Naive thymus-derived CD4-positive, alpha-beta T cell (primary cell): ENCODE results near the gene EPM2A. TPM values are rescaled to one million over a fixed set of nuclear protein-coding genes. Genes with fewer than 3 reads are reported as not detected.
A peak's percentile ranks its signal among the peaks of the same experiment; 100 is the strongest.
"Not testable (repeated sequence)": the region's sequence is repeated elsewhere in the genome, so short reads cannot be mapped to it uniquely, and the experiment has no call there.

Experiments
- ATAC-seq: fragments of 150-1000 bp; cut with Tn5 transposase; 2 replicates; pipeline ENCODE4 v1.10.0; 2021; ENCODE audit warnings: mild to moderate bottlenecking, moderate library complexity
- CTCF ChIA-PET: fragments of 350-600 bp; sonication (Branson Sonifier 250); formaldehyde crosslinking; loops from one replicate; lab custom pipeline; 2021; ENCODE audit warnings: antibody characterized with exemption; lab: Charles Lee
- POLR2A ChIA-PET: fragments of 350-600 bp; sonication (Branson Sonifier 250); formaldehyde crosslinking; loops from one replicate; lab custom pipeline; 2021; ENCODE audit warnings: antibody characterized with exemption, inconsistent platforms; lab: Charles Lee
- DNase-seq, 9 donors: peaks; one replicate each; pipeline versions ENCODE4 v3.0.0 to v3.0.0-alpha.2; 2020 to 2022; ENCODE audit warnings: mixed read lengths in 1 of 9
- H3K27ac ChIP-seq: one replicate; pipeline ENCODE4 v1.7.0; 2013; ENCODE audit warnings: mild to moderate bottlenecking, low read depth, low read length, moderate library complexity
- H3K27me3 ChIP-seq, 2 donors: one replicate each; pipeline ENCODE4 v1.7.0; 2013; ENCODE audit warnings: low read length in 2 of 2, mild to moderate bottlenecking in 2 of 2, moderate library complexity in 2 of 2; ENCODE audit not compliant: control insufficient read depth in 2 of 2, insufficient read depth in 2 of 2
- H3K36me3 ChIP-seq, 3 experiments: 1 replicate in 2 of 3; 2 replicates in 1 of 3; pipeline ENCODE4 v1.7.0; 2013; ENCODE audit warnings: low read length in 3 of 3, mild to moderate bottlenecking in 3 of 3, moderate library complexity in 1 of 3; ENCODE audit not compliant: insufficient read depth in 3 of 3, control insufficient read depth in 2 of 3
- H3K4me1 ChIP-seq, 2 donors: one replicate each; pipeline ENCODE4 v1.7.0; 2013; ENCODE audit warnings: low read length in 2 of 2, mild to moderate bottlenecking in 2 of 2, moderate library complexity in 1 of 2; ENCODE audit not compliant: control insufficient read depth in 2 of 2, insufficient read depth in 2 of 2
- H3K4me3 ChIP-seq: 2 replicates; pipeline ENCODE4 v1.7.0; 2013; ENCODE audit warnings: mild to moderate bottlenecking, low read length
- H3K9me3 ChIP-seq, 3 experiments: 1 replicate in 2 of 3; 2 replicates in 1 of 3; pipeline ENCODE4 v1.7.0; 2013; ENCODE audit warnings: low read length in 3 of 3; ENCODE audit not compliant: control insufficient read depth in 2 of 3
- H3K27ac Mint-ChIP-seq, 9 donors: one replicate each; pipeline ENCODE4 v1.8.0; 2020 to 2022; ENCODE audit warnings: mixed read lengths in 9 of 9, mild to moderate bottlenecking in 8 of 9, moderate library complexity in 5 of 9, inconsistent platforms in 2 of 9
- H3K27me3 Mint-ChIP-seq, 5 donors: one replicate each; pipeline ENCODE4 v1.8.0; 2021 to 2022; ENCODE audit warnings: mixed read lengths in 5 of 5, mild to moderate bottlenecking in 1 of 5
- H3K36me3 Mint-ChIP-seq, 5 donors: one replicate each; pipeline ENCODE4 v1.8.0; 2020 to 2022; ENCODE audit warnings: mixed read lengths in 5 of 5, mild to moderate bottlenecking in 3 of 5, inconsistent platforms in 1 of 5
- H3K4me1 Mint-ChIP-seq, 7 donors: one replicate each; pipeline ENCODE4 v1.8.0; 2020 to 2022; ENCODE audit warnings: mixed read lengths in 7 of 7, mild to moderate bottlenecking in 3 of 7, inconsistent platforms in 1 of 7
- H3K4me3 Mint-ChIP-seq, 10 donors: one replicate each; pipeline ENCODE4 v1.8.0; 2020 to 2022; ENCODE audit warnings: mild to moderate bottlenecking in 10 of 10, mixed read lengths in 10 of 10, moderate library complexity in 6 of 10, inconsistent platforms in 2 of 10
- H3K9me3 Mint-ChIP-seq, 11 donors: one replicate each; pipeline ENCODE4 v1.8.0; 2020 to 2022; ENCODE audit warnings: mixed read lengths in 11 of 11, mild to moderate bottlenecking in 4 of 11, inconsistent platforms in 1 of 11, moderate library complexity in 1 of 11
- intact Hi-C, 2 donors: fragments of 100-400 bp; cut with micrococcal nuclease; formaldehyde crosslinking; loops; one replicate each; pipeline ENCODE4 v1.15.1; 2023
- polyA plus RNA-seq, 2 donors: library from polyadenylated mRNA; unstranded; fragments of 300-500 nt; fragmentation: Illumina TruSeq; gene quantifications; one replicate each; pipeline ENCODE4 v1.2.3, GENCODE V29; 2021
- total RNA-seq, 6 experiments: library from RNA in 5 of 6; stranded (reverse) in 5 of 6; gene quantifications; 1 replicate in 5 of 6; 2 replicates in 1 of 6; pipeline ENCODE4 v1.2.3 and lab custom pipeline; 2021 to 2026

The EPM2A gene
- total and polyA plus RNA-seq, 7 experiments from 2014 or later: 3.7 to 18.0 (median 11.6) TPM

DNA sequence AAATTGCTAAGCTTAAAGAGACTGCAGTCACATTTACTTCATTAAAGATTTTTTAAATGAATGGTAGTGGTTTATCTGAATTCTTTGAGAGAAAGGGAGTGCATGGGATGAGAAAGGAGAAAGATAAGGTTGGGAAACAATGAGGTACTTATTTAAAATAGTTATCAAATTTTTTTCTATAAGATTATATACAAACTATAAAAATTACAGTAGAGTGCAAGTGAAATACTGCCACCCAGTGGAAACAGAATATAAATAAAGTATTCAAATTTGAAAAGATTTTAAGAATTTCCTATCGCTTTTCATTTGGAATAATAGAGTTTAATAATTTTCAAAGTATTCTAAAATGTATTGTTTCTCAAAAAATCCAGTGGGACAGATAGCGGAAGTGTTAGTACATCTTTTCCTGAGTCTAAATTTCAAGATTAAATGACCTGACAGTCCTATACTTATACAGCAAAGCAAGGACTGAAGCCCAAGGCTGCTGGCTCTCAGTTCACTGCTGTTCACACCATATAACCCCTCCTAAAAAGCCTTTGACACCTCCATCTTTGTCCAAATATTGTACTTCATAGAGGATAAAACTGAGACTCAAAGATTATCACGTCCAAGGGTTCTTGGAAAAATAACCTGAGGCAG lies 31.1 kb downstream of the EPM2A start:
- H3K36me3 Mint-ChIP-seq: peaks cover 0 to 34% (median 20%) of the 10 kb centered on the region in 5 donors
- Histone ChIP-seq H3K27me3 (no peaks in the 10 kb centered on the region), H3K36me3 (no peaks in the 10 kb centered on the region), H3K9me3 (no peaks in the 10 kb centered on the region), H3K4me3 (no peak overlapping the region), H3K4me1 (no peaks in the 10 kb centered on the region), H3K27ac (no peak overlapping the region)
- POLR2A ChIA-PET: no interaction called here
- H3K27ac Mint-ChIP-seq: no peak overlapping the region
- CTCF ChIA-PET: interaction anchor here (0.7 to 1.0 kb wide), 2 partner anchors 18 to 53 kb away, joined by 3 to 4 read pairs; no protein-coding TSS in a partner anchor
- H3K4me1 Mint-ChIP-seq: peaks cover 5 to 14% (median 6%) of the 10 kb centered on the region in 7 donors
- H3K9me3 Mint-ChIP-seq: peaks cover 0 to 12% (median 1%) of the 10 kb centered on the region in 11 donors
- H3K4me3 Mint-ChIP-seq: no peak overlapping the region
- intact Hi-C loops: loop anchor here in 1 of 2 donors (2.0 to 10.0 kb wide), 2 partner anchors 31 to 1119 kb away; partner anchors contain the start of gene EPM2A
- no peaks in the 10 kb centered on the region for H3K27me3 Mint-ChIP-seq
- ATAC-seq (no peak), DNase-seq (peak in 3 of 9 donors; percentile 2 to 16 (median 6))

DNA sequence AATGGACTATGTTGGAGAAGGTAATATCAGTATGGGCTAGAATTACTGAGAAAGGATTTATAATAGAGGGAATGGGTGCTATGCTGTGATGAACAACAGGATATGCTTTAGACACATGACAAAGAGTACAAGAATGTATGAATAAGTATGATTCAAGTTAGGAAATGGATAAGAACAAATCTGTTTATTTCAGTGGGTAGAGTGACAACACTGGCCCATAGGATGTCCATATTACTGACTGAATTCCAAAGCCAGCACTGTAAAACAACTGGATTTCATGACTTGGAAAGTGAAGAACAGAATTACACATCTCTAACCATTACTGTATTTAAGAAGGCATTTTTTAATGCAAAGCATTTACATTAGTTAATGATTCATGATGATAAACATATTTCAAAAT lies 35.9 kb downstream of the EPM2A start:
- Histone ChIP-seq H3K36me3 (no peaks in the 10 kb centered on the region), H3K27me3 (no peaks in the 10 kb centered on the region), H3K9me3 (no peaks in the 10 kb centered on the region), H3K27ac (no peak overlapping the region), H3K4me3 (no peak overlapping the region), H3K4me1 (no peaks in the 10 kb centered on the region)
- ChIA-PET POLR2A (no interaction called here), CTCF (no interaction called here)
- Mint-ChIP-seq H3K9me3 (peaks cover 0 to 20% (median 4%) of the 10 kb centered on the region in 11 donors), H3K27me3 (no peaks in the 10 kb centered on the region), H3K27ac (no peak overlapping the region), H3K4me3 (no peak overlapping the region), H3K4me1 (peaks cover 0 to 6% (median 0%) of the 10 kb centered on the region in 7 donors), H3K36me3 (peaks cover 0 to 33% (median 21%) of the 10 kb centered on the region in 5 donors)
- intact Hi-C loops: no loop called here
- DNase-seq: no peak
- ATAC-seq: no peak

GRCh38 chr6:145697401-145697800 lies 37.9 kb downstream of the EPM2A start:
- H3K27me3 ChIP-seq, intact Hi-C loops, H3K36me3 ChIP-seq, H3K4me1 Mint-ChIP-seq, ATAC-seq, POLR2A ChIA-PET, H3K4me3 ChIP-seq, H3K4me3 Mint-ChIP-seq, H3K27me3 Mint-ChIP-seq, H3K27ac Mint-ChIP-seq, CTCF ChIA-PET, H3K9me3 ChIP-seq, H3K27ac ChIP-seq, H3K4me1 ChIP-seq, DNase-seq: not testable (repeated sequence)
- Mint-ChIP-seq H3K9me3 (peaks cover 0 to 20% (median 7%) of the 10 kb centered on the region in 11 donors), H3K36me3 (peaks cover 0 to 34% (median 24%) of the 10 kb centered on the region in 5 donors)

GRCh38 chr6:145694083-145694737 lies 41.1 kb downstream of the EPM2A start:
- H3K36me3 ChIP-seq: no peaks in the 10 kb centered on the region

DNA sequence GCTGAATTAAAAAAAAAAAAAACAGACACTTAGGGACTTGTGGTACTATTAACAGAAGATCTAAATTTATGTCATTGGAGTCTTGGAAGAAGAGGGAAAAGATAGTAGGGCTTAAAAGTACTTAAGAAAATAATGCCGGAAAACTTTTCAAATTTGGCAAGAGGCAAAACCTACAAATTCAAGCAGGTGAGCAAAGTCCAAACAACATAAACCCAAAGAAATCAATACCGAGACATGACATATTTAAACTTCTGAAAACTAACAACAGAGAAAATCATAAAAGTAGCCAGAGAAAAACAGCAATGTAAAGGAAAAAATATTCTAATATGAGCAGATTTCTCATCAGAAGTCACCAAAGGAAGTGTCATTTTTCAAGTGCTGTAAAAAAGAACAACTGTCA lies 44.4 kb downstream of the EPM2A start:
- POLR2A ChIA-PET: no interaction called here
- Histone ChIP-seq H3K9me3 (no peaks in the 10 kb centered on the region), H3K4me1 (no peaks in the 10 kb centered on the region), H3K4me3 (no peak overlapping the region), H3K36me3 (peaks cover 0 to under 1% (median 0%) of the 10 kb centered on the region in 3 experiments), H3K27me3 (no peaks in the 10 kb centered on the region), H3K27ac (no peak overlapping the region)
- peaks cover 0 to 13% (median 9%) of the 10 kb centered on the region in 5 donors for H3K36me3 Mint-ChIP-seq
- H3K4me1 Mint-ChIP-seq: no peaks in the 10 kb centered on the region
- no peaks in the 10 kb centered on the region for H3K27me3 Mint-ChIP-seq
- H3K4me3 Mint-ChIP-seq: no peak overlapping the region
- ATAC-seq (no peak), DNase-seq (no peak)
- CTCF ChIA-PET: no interaction called here
- H3K9me3 Mint-ChIP-seq: peaks cover 0 to 3% (median 0%) of the 10 kb centered on the region in 11 donors
- intact Hi-C loops: no loop called here
- H3K27ac Mint-ChIP-seq: no peak overlapping the region

More at GRCh38 chr6:145694083-145694737, 41.1 kb downstream of the EPM2A start:
- Histone ChIP-seq H3K27ac (no peak overlapping the region), H3K4me1 (no peaks in the 10 kb centered on the region), H3K4me3 (no peak overlapping the region), H3K27me3 (no peaks in the 10 kb centered on the region), H3K9me3 (no peaks in the 10 kb centered on the region)
- no peak for ATAC-seq
- ChIA-PET POLR2A (no interaction called here), CTCF (no interaction called here)
- no peak overlapping the region for H3K4me3 Mint-ChIP-seq
- no peak for DNase-seq
- H3K27me3 Mint-ChIP-seq: no peaks in the 10 kb centered on the region
- H3K4me1 Mint-ChIP-seq: no peaks in the 10 kb centered on the region
- H3K36me3 Mint-ChIP-seq: peaks cover 0 to 30% (median 24%) of the 10 kb centered on the region in 5 donors
- intact Hi-C loops: no loop called here
- peaks cover 0 to 20% (median 7%) of the 10 kb centered on the region in 11 donors for H3K9me3 Mint-ChIP-seq
- no peak overlapping the region for H3K27ac Mint-ChIP-seq

DNA sequence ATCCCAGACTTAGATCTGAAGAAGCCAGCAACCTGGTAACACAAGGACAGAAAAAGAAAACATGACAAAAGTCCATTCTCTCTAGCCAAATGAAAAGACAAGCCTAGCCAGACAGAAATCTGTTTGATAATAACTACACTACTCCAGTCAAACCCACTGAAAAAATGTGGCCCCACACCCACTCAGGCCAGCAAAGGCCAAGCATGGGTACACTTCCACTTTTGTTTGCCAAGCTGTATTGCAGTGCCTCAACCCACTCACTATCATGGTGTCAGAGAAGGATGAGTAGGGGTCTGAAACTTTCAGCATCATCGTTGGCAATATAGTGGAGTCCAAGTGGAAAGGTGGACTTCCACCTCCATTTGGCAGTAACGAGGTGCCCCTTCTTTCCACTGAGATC lies 45.8 kb downstream of the EPM2A start:
- ATAC-seq (no peak), DNase-seq (no peak)
- H3K4me3 ChIP-seq: no peak overlapping the region
- POLR2A ChIA-PET: no interaction called here
- H3K4me1 ChIP-seq: no peaks in the 10 kb centered on the region
- peaks cover 0 to 24% (median 21%) of the 10 kb centered on the region in 5 donors for H3K36me3 Mint-ChIP-seq
- no peak overlapping the region for H3K4me3 Mint-ChIP-seq
- H3K27ac Mint-ChIP-seq: no peak overlapping the region
- no peaks in the 10 kb centered on the region for H3K4me1 Mint-ChIP-seq
- CTCF ChIA-PET: no interaction called here
- intact Hi-C loops: no loop called here
- H3K27ac ChIP-seq: no peak overlapping the region
- no peaks in the 10 kb centered on the region for H3K9me3 ChIP-seq
- H3K9me3 Mint-ChIP-seq: peaks cover 0 to 3% (median 0%) of the 10 kb centered on the region in 11 donors
- no peaks in the 10 kb centered on the region for H3K27me3 ChIP-seq
- H3K36me3 ChIP-seq: peaks cover 0 to 7% (median 0%) of the 10 kb centered on the region in 3 experiments
- no peaks in the 10 kb centered on the region for H3K27me3 Mint-ChIP-seq
